NOMO-1 treated with DMSO at 0.1 percent for 48 hours (cell line): ENCODE measurements around the gene RHBDD1.
"Not testable (repeated sequence)": the region's sequence is repeated elsewhere in the genome, so short reads cannot be mapped to it uniquely, and the experiment has no call there.

ENCODE experiments used
- DNase-seq: peaks from one replicate; lab custom pipeline; 2025; ENCODE audit not compliant: unreplicated experiment; lab: John Stamatoyannopoulos, UW

Gene RHBDD1

GRCh38 chr2:226799211-226799975 is 36.5 kb upstream of the RHBDD1 start, which contains the start of gene IRS1:
Gene IRS1 (minus strand): TSS chr2:226799820. CDS start chr2:226798738, 1,082 bp downstream.
- DNase-seq: no peak

DNA sequence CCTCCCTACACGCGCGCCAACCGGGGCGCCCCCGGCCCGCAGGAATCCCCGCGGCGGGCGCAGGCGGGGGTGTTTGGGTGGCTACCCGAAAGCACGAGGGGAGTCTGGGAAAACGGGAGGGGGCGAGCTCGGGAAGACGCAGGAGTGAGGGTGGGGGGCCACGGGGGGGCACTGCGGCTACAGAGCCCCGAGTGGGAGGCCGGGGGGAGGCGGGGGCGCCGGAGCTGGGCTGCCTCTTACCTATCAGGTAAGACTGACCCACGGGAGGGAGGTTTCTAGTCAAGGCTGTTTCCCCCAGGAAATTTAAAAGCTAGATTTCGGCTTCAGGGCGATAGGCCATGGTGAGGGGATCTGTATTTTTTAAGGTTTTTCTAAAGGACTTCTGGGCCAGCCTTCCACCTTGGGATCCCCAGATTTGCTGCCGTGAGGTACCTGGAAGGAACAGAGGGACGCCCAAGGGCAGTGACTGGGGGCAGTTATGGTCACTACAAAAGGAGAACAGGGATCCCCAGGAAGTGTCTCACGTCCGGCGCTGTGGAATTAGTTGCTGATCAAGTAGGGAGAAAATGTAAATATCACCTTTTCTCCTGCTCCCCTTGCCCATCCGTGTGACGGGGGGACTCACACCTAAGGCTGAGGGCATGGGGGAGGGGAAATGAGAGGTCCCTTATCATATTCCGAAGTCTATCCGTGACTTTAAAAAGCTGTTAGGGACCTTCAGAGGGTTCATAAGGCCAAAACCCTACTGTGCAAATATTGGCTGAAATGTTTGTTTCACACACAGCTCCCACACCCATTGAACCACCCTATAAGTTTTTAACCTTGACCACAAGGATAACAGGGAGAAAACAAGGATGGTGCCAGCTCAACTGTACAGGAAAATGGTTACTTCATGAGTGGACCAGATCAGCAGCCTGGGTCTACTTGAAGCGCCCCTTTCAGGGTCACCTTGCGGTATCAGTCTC is 35.6 kb upstream of the RHBDD1 start:
- no peak for DNase-seq

GRCh38 chr2:226800941-226801784 is 34.7 kb upstream of the RHBDD1 start:
- no peak for DNase-seq

GRCh38 chr2:226802573-226802972 is 33.3 kb upstream of the RHBDD1 start:
- peak; percentile 75 for DNase-seq

- DNase-seq: no peak
Observed at GRCh38 chr2:226803410-226803809, 32.4 kb upstream of the RHBDD1 start.

DNA sequence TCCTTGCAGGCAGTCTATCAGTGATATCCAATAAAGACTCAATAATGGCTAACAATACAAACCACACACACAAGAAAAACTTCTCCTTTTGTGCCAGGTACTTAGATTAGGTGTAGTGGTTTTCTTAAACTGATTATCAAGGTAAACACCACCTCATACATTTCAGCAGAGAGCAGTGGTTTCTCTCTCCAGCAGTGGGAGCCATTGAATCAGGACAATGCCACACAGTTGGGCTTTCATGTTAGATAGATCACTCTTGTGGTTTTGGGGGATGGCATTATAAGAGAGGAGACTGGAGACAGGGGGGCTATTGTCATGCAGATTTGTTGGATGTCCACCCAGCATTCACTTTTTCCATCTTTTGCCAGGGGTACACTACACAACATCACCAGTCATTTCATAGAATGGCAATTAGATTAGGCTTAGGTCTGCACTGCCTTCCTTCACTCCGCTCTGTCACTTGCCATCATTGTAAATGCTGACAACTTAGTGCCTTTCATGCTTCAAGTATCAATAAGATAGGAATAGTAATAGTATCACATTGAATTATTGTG is 22.6 kb upstream of the RHBDD1 start:
- no peak for DNase-seq

DNA sequence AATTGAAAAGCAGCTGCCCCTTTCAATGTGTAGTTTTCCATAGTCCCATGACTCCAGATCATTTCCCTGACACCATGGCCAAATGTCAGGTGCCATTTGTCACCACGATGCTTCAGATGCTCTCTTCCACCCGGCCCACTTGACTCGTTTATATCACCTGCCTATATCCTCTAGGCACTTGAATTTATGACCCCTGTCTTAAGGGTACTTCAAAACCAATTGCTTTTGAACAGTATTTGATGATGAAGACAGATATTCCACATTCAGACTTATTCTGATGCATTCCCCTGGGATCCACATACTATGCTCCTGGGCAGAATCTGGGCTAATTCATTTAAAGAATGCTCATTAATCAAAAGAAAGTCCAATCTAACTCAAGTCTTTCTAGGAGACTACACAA is 16.9 kb upstream of the RHBDD1 start:
- no peak for DNase-seq

GRCh38 chr2:226825056-226825455 is 10.8 kb upstream of the RHBDD1 start:
- DNase-seq: no peak

GRCh38 chr2:226828191-226828590 is 7.7 kb upstream of the RHBDD1 start:
- no peak for DNase-seq

DNA sequence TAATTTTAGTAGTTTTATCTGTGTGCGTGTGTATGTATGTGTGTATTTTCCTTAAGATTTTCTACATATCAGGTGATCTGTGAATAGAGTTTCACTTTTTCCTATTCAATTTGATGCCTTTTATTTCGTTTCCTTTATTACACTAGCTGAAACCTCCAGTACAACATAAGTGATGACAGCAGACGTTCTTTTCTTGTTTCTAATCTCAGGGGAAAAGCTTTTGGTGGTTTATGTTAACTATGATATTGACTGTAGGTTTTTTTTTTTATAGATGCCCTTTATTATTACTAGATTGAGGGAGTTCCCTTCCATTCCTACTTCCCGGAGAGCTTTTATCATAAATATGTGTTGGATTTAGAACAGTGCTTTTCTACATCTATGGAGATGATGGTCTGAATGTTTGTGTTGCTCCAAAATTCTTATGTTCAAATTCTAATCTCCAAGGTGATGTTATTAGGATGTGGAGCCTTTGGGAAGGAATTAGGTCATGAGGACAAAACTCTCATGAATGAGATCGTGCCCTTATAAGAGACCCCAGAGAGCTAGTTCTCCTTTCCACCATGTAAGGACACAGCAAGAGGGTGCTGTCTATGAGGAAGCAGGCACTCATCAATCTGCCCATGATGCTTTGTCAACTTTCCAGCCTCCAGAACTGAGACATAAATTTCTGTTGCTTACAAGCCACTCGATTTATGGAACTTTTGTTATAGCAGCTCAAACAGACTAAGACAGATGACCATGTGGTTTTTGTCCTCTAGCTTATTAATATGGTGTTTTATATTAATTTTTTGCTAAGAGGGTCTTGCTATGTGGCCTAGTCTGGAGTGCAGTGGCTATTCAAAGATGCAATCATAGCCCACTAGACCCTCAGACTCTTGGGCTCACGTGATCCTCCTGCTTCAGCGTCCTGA is 5.9 kb upstream of the RHBDD1 start:
- DNase-seq: no peak

GRCh38 chr2:226831266-226831665 is 4.6 kb upstream of the RHBDD1 start:
- no peak for DNase-seq

DNA sequence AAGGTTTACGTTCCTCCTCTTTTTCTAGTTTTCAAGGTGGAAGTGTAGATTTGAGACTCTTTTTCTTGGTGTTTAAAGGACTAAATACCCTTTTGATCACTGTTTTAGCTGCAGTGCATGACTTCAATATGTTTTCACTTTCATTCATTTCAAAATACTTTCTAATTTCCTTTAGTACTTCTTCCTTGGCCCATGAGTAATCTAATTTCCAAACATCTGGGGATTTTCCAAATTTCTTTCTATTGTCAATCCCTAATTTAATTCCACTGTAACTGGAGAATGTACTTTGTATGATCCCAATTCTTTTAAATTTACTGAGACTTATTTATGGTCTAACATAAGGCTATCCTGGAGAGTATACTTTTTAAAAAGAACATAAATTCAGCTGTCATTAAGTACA is 3.8 kb upstream of the RHBDD1 start:
- DNase-seq: no peak

DNA sequence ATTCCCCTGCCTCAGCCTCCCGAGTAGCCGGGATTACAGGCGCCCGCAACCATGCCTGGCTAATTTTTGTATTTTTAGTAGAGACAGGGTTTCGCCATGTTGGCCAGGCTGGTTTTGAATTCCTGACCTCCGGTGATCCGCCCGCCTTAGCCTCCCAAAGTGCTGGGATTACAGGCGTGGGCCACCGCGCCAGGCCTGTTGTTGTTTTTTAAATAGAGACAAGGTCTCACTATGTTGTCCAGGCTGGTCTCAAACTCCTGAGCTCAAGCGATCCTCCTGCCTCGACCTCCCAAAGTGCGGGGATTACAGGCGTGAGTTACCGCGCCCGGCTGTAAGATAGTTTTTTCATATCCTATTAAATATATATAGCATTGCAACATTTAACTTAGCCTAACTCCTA is 974 bp upstream of the RHBDD1 start:
- not testable (repeated sequence) for DNase-seq

GRCh38 chr2:226835420-226835795 is 446 bp upstream of the RHBDD1 start:
- DNase-seq: no peak

DNA sequence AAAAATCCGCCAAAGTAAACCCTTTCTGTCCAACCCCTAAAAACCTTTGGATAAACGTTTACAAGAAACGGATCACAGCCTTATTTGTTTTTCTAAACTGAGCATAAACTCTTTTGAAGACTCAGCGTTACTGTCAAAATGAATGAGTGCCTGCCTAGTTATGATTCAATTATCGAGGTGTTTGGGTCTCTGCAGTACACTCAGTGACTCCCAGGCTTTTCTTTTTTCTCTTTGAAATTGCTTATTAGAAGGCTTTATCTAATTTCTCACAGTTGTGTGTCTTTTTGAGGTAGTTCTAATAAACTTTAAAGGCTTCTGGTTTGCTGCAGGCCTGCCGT is 663 bp downstream of the RHBDD1 start:
- DNase-seq: no peak

- no peak for DNase-seq
Observed at GRCh38 chr2:226837334-226837733, 1.5 kb downstream of the RHBDD1 start.

DNA sequence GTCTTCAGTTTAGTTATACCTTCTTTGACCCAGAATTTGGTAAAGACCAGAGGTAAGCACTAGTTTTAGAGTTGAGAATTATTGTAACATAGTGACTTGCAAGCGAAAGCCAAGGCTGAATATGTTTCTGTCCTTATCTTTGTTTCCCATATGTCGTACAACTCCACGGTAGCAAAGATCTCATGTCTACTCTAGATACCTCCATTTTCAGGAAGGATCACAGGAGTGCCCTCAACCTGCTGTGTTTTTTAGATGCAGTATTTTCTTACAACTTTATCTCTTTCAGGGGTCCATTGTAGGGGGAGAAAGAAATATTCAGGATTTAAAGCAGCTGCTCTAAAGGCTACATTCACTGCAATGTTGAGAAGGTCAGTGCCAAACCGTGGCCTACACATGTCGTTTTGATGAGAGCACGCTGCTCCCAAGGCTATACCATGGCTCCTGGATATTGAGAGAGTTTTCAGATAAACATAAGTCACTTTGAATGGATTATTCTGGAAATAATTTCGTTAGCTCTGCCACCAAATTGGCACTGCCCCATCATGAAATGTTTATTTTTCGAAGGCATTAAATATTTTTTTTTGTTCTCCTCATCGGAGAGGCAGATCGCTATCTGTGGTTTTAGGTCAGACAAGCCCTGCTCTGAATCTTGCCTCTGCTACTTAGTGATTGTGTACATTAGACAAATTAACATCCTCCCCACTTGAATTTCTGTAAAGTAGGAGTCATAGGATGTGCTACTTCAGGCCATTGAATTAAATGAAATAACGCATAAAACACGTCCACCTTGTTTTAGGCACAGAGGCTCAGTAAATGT is 2.1 kb downstream of the RHBDD1 start:
- DNase-seq: no peak

- no peak for DNase-seq
Observed at GRCh38 chr2:226838722-226839121, 2.9 kb downstream of the RHBDD1 start.

DNA sequence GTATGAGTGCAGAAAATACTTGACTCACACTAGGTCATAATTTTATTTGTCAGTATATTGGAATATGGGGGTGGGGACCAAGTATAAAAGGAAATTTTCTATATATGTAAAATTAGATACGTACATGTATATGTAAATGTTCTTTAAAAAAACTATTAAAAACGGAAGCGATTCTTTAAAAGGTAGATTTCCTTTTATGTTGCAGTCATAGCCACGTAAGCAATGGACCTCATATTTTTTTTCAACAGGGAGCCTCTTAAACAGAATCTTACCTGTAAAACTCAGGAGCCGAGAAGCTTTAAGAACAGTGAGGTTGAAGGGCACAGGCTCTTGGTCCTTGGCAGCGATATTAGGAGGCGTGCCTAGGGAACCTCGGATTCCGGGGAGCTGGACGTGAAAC is 3.3 kb downstream of the RHBDD1 start:
- DNase-seq: no peak
